ENCODE results near the gene EIF2S3B. TPM values are rescaled to one million over a fixed set of nuclear protein-coding genes. Genes with fewer than 3 reads are reported as not detected.

Gene EIF2S3B
- total and polyA plus RNA-seq, 2 experiments from 2014 or later, result 0.16 to 0.95 TPM

DNA sequence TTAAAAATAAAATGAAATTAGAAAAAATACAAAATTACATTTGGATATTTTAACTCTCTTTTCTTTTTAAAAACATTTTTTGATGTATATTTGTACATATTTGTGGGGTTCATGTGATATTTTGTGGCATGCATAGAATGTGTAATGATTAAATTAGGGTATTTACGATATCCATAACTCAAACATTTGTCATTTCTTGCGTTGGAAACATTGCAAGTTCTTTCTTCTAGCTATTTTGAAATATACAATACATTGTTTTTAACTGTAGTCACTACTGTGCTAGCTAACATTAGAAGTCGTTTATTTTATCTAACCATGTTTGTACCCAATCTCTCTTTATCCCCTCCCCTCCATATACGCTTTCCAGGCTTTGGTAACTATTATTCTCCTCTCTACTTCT lies 13.9 kb upstream of the EIF2S3B start:
- Histone ChIP-seq H3K9me3 (ENCODE audit: low read depth) (no peaks in the 10 kb centered on the region), H3K27ac (no peak overlapping the region), H3K4me3 (no peak overlapping the region), H3K4me1 (ENCODE audit: low read depth) (no peaks in the 10 kb centered on the region), H3K27me3 (no peaks in the 10 kb centered on the region), H3K36me3 (no peaks in the 10 kb centered on the region)
- TF ChIP-seq, protein P1, sequence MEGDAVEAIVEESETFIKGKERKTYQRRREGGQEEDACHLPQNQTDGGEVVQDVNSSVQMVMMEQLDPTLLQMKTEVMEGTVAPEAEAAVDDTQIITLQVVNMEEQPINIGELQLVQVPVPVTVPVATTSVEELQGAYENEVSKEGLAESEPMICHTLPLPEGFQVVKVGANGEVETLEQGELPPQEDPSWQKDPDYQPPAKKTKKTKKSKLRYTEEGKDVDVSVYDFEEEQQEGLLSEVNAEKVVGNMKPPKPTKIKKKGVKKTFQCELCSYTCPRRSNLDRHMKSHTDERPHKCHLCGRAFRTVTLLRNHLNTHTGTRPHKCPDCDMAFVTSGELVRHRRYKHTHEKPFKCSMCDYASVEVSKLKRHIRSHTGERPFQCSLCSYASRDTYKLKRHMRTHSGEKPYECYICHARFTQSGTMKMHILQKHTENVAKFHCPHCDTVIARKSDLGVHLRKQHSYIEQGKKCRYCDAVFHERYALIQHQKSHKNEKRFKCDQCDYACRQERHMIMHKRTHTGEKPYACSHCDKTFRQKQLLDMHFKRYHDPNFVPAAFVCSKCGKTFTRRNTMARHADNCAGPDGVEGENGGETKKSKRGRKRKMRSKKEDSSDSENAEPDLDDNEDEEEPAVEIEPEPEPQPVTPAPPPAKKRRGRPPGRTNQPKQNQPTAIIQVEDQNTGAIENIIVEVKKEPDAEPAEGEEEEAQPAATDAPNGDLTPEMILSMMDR (IDR thresholded peaks at IDR 0.05; ENCODE audit: low read depth, low read length), result no peak
- no peak for DNase-seq (ENCODE audit: low read depth in 1 of 2, low spot score in 1 of 2)

DNA sequence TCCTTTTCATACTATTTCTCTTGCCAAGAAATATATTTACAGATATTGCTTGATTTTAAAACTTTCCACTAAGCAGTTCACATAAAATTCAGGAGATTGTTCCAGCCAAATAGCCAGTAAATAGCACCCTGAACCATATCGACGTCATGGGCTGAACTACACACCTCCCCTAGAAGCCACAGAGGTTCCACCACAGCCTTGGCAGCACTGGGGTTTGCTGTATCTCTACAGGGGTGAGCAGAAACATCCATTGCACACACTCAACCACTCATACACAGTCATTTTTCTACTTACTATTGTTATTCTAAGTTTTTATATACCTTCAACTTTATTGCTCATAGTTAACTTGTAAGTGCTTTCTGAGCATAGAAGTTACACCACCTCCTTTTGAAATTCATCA lies 8.1 kb upstream of the EIF2S3B start:
- no peak overlapping the region for H3K4me3 ChIP-seq
- no peaks in the 10 kb centered on the region for H3K27me3 ChIP-seq
- no peaks in the 10 kb centered on the region for H3K4me1 ChIP-seq (ENCODE audit: low read depth)
- TF ChIP-seq, protein P1 (IDR thresholded peaks at IDR 0.05; ENCODE audit: low read depth, low read length), result no peak
- H3K36me3 ChIP-seq, result no peaks in the 10 kb centered on the region
- no peaks in the 10 kb centered on the region for H3K9me3 ChIP-seq (ENCODE audit: low read depth)
- H3K27ac ChIP-seq, result no peak overlapping the region
- peak in 1 of 2 donors; percentile 13 for DNase-seq (ENCODE audit: low read depth in 1 of 2, low spot score in 1 of 2)

DNA sequence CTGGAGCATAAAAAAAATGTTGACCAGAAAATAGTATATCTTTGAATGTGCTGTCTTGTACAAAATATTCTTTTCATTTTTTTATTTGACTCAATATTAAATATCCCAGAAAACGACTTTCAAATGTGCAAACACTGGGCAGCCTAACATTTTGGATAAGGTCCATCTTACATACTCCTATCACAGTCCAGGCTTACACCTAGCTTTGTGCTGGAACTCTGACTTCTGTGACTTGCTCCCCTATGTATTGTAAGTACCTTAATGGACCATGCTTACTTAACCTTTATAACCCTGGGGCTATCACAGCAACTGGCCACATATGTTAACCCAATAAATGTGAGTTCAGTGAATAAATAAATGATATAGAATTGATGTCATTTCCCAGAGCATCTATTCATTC lies 7.6 kb upstream of the EIF2S3B start:
- no peaks in the 10 kb centered on the region for H3K27me3 ChIP-seq
- no peaks in the 10 kb centered on the region for H3K36me3 ChIP-seq
- DNase-seq (ENCODE audit: low read depth in 1 of 2, low spot score in 1 of 2), result no peak
- TF ChIP-seq, protein P1 (IDR thresholded peaks at IDR 0.05; ENCODE audit: low read depth, low read length), result no peak
- no peaks in the 10 kb centered on the region for H3K4me1 ChIP-seq (ENCODE audit: low read depth)
- no peak overlapping the region for H3K4me3 ChIP-seq
- H3K27ac ChIP-seq, result no peak overlapping the region
- H3K9me3 ChIP-seq (ENCODE audit: low read depth), result no peaks in the 10 kb centered on the region

DNA sequence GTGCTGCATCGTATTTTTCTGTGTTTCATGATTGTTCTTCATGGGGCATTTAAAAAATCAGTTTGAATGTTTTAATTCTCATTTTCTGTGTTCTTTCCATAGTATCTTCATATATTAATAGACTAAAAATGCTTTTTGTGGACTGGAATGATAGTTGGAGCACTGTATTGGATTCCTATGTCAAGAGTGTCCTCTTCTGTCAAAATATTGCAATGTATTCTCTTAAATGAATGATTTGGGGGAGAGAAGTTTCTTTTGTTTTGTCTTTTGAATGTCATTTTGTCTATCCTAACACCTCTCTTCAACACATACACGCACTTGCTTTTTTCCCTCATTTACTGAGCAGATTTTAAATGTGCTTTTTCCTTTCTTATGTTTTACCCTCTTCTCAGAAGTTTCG lies 4.7 kb upstream of the EIF2S3B start:
- H3K9me3 ChIP-seq (ENCODE audit: low read depth), result no peaks in the 10 kb centered on the region
- DNase-seq (ENCODE audit: low read depth in 1 of 2, low spot score in 1 of 2), result peak in 1 of 2 donors; percentile 38

DNA sequence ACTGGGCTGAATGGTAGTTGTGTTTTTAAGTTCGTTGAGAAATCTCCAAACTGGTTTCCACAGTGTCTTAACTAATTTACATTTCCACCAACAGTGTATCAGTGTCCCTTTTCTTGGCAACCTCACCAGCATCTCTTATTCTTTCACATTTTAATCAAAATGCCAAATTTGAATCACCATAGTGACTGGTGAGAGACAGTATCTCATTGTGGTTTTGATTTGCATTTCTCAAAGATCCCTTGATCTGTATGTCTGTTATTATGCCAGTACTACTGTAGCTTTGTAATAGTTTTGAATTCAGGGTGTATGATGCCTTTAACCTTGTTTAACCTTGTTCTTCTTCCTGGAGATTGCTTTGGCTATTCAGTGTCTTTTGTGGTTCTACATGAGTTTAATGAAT lies 2.2 kb upstream of the EIF2S3B start:
- no peak for DNase-seq (ENCODE audit: low read depth in 1 of 2, low spot score in 1 of 2)
- H3K27ac ChIP-seq, result no peak overlapping the region
- H3K4me3 ChIP-seq, result no peak overlapping the region
- no peaks in the 10 kb centered on the region for H3K9me3 ChIP-seq (ENCODE audit: low read depth)
- H3K4me1 ChIP-seq (ENCODE audit: low read depth), result no peaks in the 10 kb centered on the region
- TF ChIP-seq, protein P1 (IDR thresholded peaks at IDR 0.05; ENCODE audit: low read depth, low read length), result no peak
- no peaks in the 10 kb centered on the region for H3K36me3 ChIP-seq
- H3K27me3 ChIP-seq, result no peaks in the 10 kb centered on the region

More for the DNA sequence above, 4.7 kb upstream of the EIF2S3B start:
- Histone ChIP-seq H3K36me3 (no peaks in the 10 kb centered on the region), H3K4me3 (no peak overlapping the region), H3K4me1 (ENCODE audit: low read depth) (no peaks in the 10 kb centered on the region), H3K27me3 (no peaks in the 10 kb centered on the region), H3K27ac (no peak overlapping the region)
- TF ChIP-seq, protein P1 (IDR thresholded peaks at IDR 0.05; ENCODE audit: low read depth, low read length), result peak; percentile 29
